ENCODE measurements around the gene DENND5B.
A peak's percentile ranks its signal among the peaks of the same experiment; 100 is the strongest.
"Not testable (repeated sequence)": the region's sequence is repeated elsewhere in the genome, so short reads cannot be mapped to it uniquely, and the experiment has no call there.

The DENND5B gene

DNA sequence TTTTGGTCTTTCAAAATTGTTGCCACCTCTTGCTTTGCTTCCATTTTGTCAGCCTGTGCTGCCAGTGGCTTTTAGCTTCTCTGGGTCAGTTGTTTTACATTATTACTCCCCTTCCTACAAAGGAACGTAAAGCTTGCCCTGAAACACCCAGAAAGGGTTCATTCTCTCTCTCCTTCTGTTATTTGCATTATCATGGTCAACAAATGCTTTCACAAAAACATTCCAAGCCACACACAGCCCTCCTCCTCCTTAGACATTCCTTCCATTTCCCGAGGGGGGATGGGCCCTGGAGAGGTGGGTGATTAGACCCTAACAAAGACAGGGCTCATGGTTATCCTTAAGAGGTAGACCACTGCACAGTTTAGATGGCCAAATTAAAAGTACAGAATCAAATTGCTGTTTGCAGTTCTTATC, 204.6 kb downstream of the DENND5B start:
- Histone ChIP-seq H3K4me3 (ENCODE audit: low read depth in 1 of 5, low read length in 5 of 5) (no peak overlapping the region), H3K4me1 (ENCODE audit: control insufficient read depth in 5 of 5, insufficient read depth in 5 of 5, low read length in 5 of 5) (no peaks in the 10 kb centered on the region), H3K9ac (ENCODE audit: low read length in 5 of 5) (no peak overlapping the region), H3K27ac (ENCODE audit: low read depth, low read length) (no peak overlapping the region), H3K9me3 (ENCODE audit: control insufficient read depth in 5 of 5, low read length in 5 of 5) (no peaks in the 10 kb centered on the region), H3K36me3 (ENCODE audit: control insufficient read depth in 5 of 5, insufficient read depth in 5 of 5, low read length in 5 of 5) (peaks cover 22 to 43% (median 27%) of the 10 kb centered on the region in 5 donors), H3K27me3 (ENCODE audit: control insufficient read depth in 5 of 5, insufficient read depth in 4 of 5, low read length in 5 of 5) (no peaks in the 10 kb centered on the region)

DNA sequence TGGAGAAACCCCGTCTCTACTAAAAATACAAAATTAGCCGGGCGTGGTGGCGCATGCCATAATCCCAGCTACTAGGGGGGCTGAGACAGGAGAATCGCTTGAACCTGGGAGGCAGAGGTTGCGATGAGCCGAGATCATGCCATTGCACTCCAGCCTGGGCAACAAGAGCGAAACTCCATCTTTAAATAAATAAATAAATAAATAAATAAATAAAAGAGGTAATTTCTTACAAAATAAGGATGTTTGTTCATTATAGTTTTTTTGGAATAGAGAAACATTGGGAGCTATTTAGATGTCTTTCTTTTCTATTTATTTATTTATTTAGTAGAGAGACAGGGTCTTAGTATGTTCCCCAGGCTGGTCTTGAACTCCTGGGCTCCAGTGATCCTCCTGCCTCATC, 213.7 kb downstream of the DENND5B start:
- H3K9me3 ChIP-seq (ENCODE audit: control insufficient read depth in 5 of 5, low read length in 5 of 5); H3K4me3 ChIP-seq (ENCODE audit: low read depth in 1 of 5, low read length in 5 of 5); H3K36me3 ChIP-seq (ENCODE audit: control insufficient read depth in 5 of 5, insufficient read depth in 5 of 5, low read length in 5 of 5); H3K9ac ChIP-seq (ENCODE audit: low read length in 5 of 5); H3K4me1 ChIP-seq (ENCODE audit: control insufficient read depth in 5 of 5, insufficient read depth in 5 of 5, low read length in 5 of 5); H3K27ac ChIP-seq (ENCODE audit: low read depth, low read length); H3K27me3 ChIP-seq (ENCODE audit: control insufficient read depth in 5 of 5, insufficient read depth in 4 of 5, low read length in 5 of 5): not testable (repeated sequence)

DNA sequence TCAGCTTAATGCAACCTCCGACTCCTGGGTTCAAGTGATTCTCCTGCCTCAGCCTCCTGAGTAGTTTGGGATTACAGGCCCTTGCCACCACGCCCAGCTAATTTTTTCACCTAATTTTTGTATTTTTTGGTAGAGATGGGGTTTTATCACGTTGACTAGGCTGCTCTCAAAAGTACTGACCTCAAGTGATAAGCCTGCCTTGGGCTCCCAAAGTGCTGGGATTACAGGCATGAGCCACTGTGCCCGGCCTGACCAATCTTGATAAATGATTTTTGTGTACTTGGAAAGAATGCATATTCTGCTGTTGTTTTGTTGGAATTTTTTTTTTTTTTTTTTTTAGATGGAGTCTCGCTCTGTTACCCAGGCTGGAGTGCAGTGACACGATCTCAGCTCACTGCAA, 215.5 kb downstream of the DENND5B start:
- not testable (repeated sequence) for H3K4me1 ChIP-seq (ENCODE audit: control insufficient read depth in 5 of 5, insufficient read depth in 5 of 5, low read length in 5 of 5); H3K36me3 ChIP-seq (ENCODE audit: control insufficient read depth in 5 of 5, insufficient read depth in 5 of 5, low read length in 5 of 5); H3K9me3 ChIP-seq (ENCODE audit: control insufficient read depth in 5 of 5, low read length in 5 of 5); H3K27me3 ChIP-seq (ENCODE audit: control insufficient read depth in 5 of 5, insufficient read depth in 4 of 5, low read length in 5 of 5); H3K4me3 ChIP-seq (ENCODE audit: low read depth in 1 of 5, low read length in 5 of 5); H3K9ac ChIP-seq (ENCODE audit: low read length in 5 of 5); H3K27ac ChIP-seq (ENCODE audit: low read depth, low read length)

- H3K27ac ChIP-seq (ENCODE audit: low read depth, low read length): no peak overlapping the region
- no peak overlapping the region for H3K9ac ChIP-seq (ENCODE audit: low read length in 5 of 5)
- H3K9me3 ChIP-seq (ENCODE audit: control insufficient read depth in 5 of 5, low read length in 5 of 5): no peaks in the 10 kb centered on the region
- H3K4me1 ChIP-seq (ENCODE audit: control insufficient read depth in 5 of 5, insufficient read depth in 5 of 5, low read length in 5 of 5): peaks cover 6 to 17% (median 15%) of the 10 kb centered on the region in 5 donors
- no peaks in the 10 kb centered on the region for H3K36me3 ChIP-seq (ENCODE audit: control insufficient read depth in 5 of 5, insufficient read depth in 5 of 5, low read length in 5 of 5)
- H3K27me3 ChIP-seq (ENCODE audit: control insufficient read depth in 5 of 5, insufficient read depth in 4 of 5, low read length in 5 of 5): no peaks in the 10 kb centered on the region
- H3K4me3 ChIP-seq (ENCODE audit: low read depth in 1 of 5, low read length in 5 of 5): peak overlapping the region in 1 of 5 donors; percentile 66
Observed at GRCh38 chr12:31371256-31371620, 219.7 kb downstream of the DENND5B start.

DNA sequence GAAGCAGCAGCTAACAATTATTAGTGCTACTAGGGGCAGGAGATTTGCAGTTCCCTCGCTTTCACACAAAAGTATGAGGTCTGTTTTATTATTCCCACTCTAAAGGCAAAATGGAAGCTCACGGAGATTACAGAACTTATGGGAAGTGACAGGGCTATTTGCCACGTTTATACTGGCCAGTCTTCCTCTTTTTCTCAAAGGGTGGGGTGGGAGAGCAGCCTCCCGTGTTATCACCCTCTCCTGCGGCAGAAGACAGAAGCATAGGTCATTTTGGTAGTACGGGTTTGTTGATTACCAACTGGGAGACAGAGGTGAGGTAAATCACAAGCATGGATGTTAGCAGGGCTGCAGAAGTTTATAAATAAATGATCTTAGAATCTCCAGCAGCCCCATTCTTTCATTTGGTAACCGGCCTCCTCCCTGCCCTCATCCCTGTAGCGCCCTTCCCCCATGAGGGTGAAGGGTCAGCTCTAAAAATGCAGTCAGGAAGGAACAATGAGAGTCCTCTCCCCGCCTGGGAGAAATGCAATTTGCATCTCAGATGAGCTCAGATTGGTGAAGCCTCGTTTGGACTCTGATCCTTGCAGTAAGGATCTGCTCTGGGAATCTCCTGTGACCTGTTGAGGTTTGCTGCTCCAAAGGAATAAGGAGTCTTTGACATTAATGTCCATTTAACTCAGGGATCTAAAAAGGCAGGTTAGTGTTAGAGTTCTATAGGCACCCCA, 220.2 kb downstream of the DENND5B start:
- H3K27ac ChIP-seq (ENCODE audit: low read depth, low read length): no peak overlapping the region
- peak overlapping the region in 3 of 5 donors; percentile 29 to 53 (median 41) for H3K9ac ChIP-seq (ENCODE audit: low read length in 5 of 5)
- peak overlapping the region; percentile 51 to 80 (median 66) for H3K4me3 ChIP-seq (ENCODE audit: low read depth in 1 of 5, low read length in 5 of 5)
- peaks cover 6 to 17% (median 15%) of the 10 kb centered on the region in 5 donors for H3K4me1 ChIP-seq (ENCODE audit: control insufficient read depth in 5 of 5, insufficient read depth in 5 of 5, low read length in 5 of 5)
- no peaks in the 10 kb centered on the region for H3K27me3 ChIP-seq (ENCODE audit: control insufficient read depth in 5 of 5, insufficient read depth in 4 of 5, low read length in 5 of 5)
- H3K9me3 ChIP-seq (ENCODE audit: control insufficient read depth in 5 of 5, low read length in 5 of 5): no peaks in the 10 kb centered on the region
- H3K36me3 ChIP-seq (ENCODE audit: control insufficient read depth in 5 of 5, insufficient read depth in 5 of 5, low read length in 5 of 5): no peaks in the 10 kb centered on the region

- Histone ChIP-seq H3K27me3 (ENCODE audit: control insufficient read depth in 5 of 5, insufficient read depth in 4 of 5, low read length in 5 of 5) (no peaks in the 10 kb centered on the region), H3K27ac (ENCODE audit: low read depth, low read length) (no peak overlapping the region), H3K9ac (ENCODE audit: low read length in 5 of 5) (peak overlapping the region in 3 of 5 donors; percentile 29 to 53 (median 41)), H3K4me1 (ENCODE audit: control insufficient read depth in 5 of 5, insufficient read depth in 5 of 5, low read length in 5 of 5) (peaks cover 6 to 17% (median 15%) of the 10 kb centered on the region in 5 donors), H3K9me3 (ENCODE audit: control insufficient read depth in 5 of 5, low read length in 5 of 5) (no peaks in the 10 kb centered on the region), H3K36me3 (ENCODE audit: control insufficient read depth in 5 of 5, insufficient read depth in 5 of 5, low read length in 5 of 5) (no peaks in the 10 kb centered on the region), H3K4me3 (ENCODE audit: low read depth in 1 of 5, low read length in 5 of 5) (peak overlapping the region; percentile 51 to 80 (median 66))
Observed at GRCh38 chr12:31369712-31370521, 221.0 kb downstream of the DENND5B start.

GRCh38 chr12:31368666-31369361, 222.1 kb downstream of the DENND5B start:
- H3K4me3 ChIP-seq (ENCODE audit: low read depth in 1 of 5, low read length in 5 of 5): no peak overlapping the region
- no peaks in the 10 kb centered on the region for H3K27me3 ChIP-seq (ENCODE audit: control insufficient read depth in 5 of 5, insufficient read depth in 4 of 5, low read length in 5 of 5)
- no peak overlapping the region for H3K27ac ChIP-seq (ENCODE audit: low read depth, low read length)
- no peak overlapping the region for H3K9ac ChIP-seq (ENCODE audit: low read length in 5 of 5)
- H3K9me3 ChIP-seq (ENCODE audit: control insufficient read depth in 5 of 5, low read length in 5 of 5): no peaks in the 10 kb centered on the region
- peaks cover 6 to 17% (median 15%) of the 10 kb centered on the region in 5 donors for H3K4me1 ChIP-seq (ENCODE audit: control insufficient read depth in 5 of 5, insufficient read depth in 5 of 5, low read length in 5 of 5)
- no peaks in the 10 kb centered on the region for H3K36me3 ChIP-seq (ENCODE audit: control insufficient read depth in 5 of 5, insufficient read depth in 5 of 5, low read length in 5 of 5)

- no peaks in the 10 kb centered on the region for H3K9me3 ChIP-seq (ENCODE audit: control insufficient read depth in 5 of 5, low read length in 5 of 5)
- peaks cover 6 to 24% (median 15%) of the 10 kb centered on the region in 5 donors for H3K4me1 ChIP-seq (ENCODE audit: control insufficient read depth in 5 of 5, insufficient read depth in 5 of 5, low read length in 5 of 5)
- peaks cover 0 to 8% (median 0%) of the 10 kb centered on the region in 5 donors for H3K27me3 ChIP-seq (ENCODE audit: control insufficient read depth in 5 of 5, insufficient read depth in 4 of 5, low read length in 5 of 5)
- no peak overlapping the region for H3K27ac ChIP-seq (ENCODE audit: low read depth, low read length)
- H3K4me3 ChIP-seq (ENCODE audit: low read depth in 1 of 5, low read length in 5 of 5): no peak overlapping the region
- H3K9ac ChIP-seq (ENCODE audit: low read length in 5 of 5): no peak overlapping the region
- no peaks in the 10 kb centered on the region for H3K36me3 ChIP-seq (ENCODE audit: control insufficient read depth in 5 of 5, insufficient read depth in 5 of 5, low read length in 5 of 5)
Observed at GRCh38 chr12:31366104-31366621, 224.8 kb downstream of the DENND5B start.

DNA sequence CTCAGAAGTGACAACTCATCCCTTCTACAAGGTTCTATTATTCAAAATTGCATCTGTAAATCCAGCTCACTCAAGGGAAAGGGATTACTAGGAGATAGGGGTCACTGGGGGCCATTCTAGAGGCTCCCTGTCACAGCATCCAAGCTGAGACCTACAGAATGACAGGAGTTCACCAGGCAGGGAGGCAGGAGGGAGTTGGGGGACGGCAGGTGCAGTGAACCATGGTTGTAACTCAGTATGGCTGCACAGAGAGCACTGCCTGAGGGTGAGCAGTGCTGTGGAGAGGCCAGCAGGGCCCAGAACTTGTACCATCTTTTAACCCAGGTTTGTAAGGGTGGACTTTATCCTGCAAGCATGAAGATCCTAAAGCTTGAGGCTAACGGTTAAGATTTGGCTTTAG, 227.1 kb downstream of the DENND5B start:
- no peaks in the 10 kb centered on the region for H3K36me3 ChIP-seq (ENCODE audit: control insufficient read depth in 5 of 5, insufficient read depth in 5 of 5, low read length in 5 of 5)

More for the DNA sequence above, 227.1 kb downstream of the DENND5B start:
- Histone ChIP-seq H3K9me3 (ENCODE audit: control insufficient read depth in 5 of 5, low read length in 5 of 5) (no peaks in the 10 kb centered on the region), H3K4me3 (ENCODE audit: low read depth in 1 of 5, low read length in 5 of 5) (no peak overlapping the region), H3K4me1 (ENCODE audit: control insufficient read depth in 5 of 5, insufficient read depth in 5 of 5, low read length in 5 of 5) (peaks cover 0 to 9% (median 0%) of the 10 kb centered on the region in 5 donors), H3K27me3 (ENCODE audit: control insufficient read depth in 5 of 5, insufficient read depth in 4 of 5, low read length in 5 of 5) (peaks cover 0 to 8% (median 0%) of the 10 kb centered on the region in 5 donors), H3K27ac (ENCODE audit: low read depth, low read length) (no peak overlapping the region), H3K9ac (ENCODE audit: low read length in 5 of 5) (no peak overlapping the region)

Data from subcutaneous abdominal adipose tissue (tissue), 5 donors.